AG09309 (cell line): ENCODE results near the gene FBXL13.
"Not testable (repeated sequence)": the region's sequence is repeated elsewhere in the genome, so short reads cannot be mapped to it uniquely, and the experiment has no call there.

ENCODE experiments used
- DNase-seq: peaks from one replicate; pipeline ENCODE4 v3.0.0-alpha.2; 2010; ENCODE audit warnings: low read depth
- H3K4me3 ChIP-seq: 2 replicates; pipeline ENCODE4 v1.5.1; 2011; ENCODE audit warnings: mild to moderate bottlenecking, low read depth, low read length, moderate library complexity; ENCODE audit not compliant: control insufficient read depth
- TF ChIP-seq, protein P1 (sequence below): IDR thresholded peaks from 2 replicates; pipeline ENCODE4 v1.5.1; 2011; ENCODE audit warnings: mild to moderate bottlenecking, low read depth, low read length, inconsistent platforms; ENCODE audit not compliant: insufficient read depth, control insufficient read depth; ENCODE audit errors: missing control alignments

Gene FBXL13

DNA sequence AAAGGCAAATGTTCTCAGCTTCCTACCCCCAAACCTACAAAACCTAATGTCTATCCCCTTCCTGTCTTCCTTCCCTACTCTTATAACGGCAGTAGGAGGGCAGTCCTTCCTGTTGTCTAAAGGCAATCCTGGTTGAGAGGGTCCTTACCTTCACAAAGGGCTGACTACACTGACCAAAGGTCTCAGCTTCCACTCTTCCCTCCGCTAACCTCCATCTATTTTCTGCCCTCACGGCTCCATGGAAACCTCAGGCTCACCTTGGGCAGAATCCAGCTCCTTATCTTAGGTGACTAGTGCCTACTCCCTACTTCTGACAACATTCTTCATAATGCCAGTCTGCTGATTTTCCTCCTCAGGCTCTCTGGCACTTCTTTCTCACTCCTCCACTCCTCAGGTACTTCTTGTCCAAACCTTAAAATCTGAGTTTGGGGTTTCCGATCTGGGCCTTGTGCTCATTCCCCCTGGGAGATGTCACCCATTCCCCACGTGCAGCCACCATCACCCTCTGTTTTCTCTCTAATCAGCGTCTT, 542 bp downstream of the FBXL13 start:
- peak overlapping the region; percentile 62 for H3K4me3 ChIP-seq
- no peak for DNase-seq
- TF ChIP-seq, protein P1, sequence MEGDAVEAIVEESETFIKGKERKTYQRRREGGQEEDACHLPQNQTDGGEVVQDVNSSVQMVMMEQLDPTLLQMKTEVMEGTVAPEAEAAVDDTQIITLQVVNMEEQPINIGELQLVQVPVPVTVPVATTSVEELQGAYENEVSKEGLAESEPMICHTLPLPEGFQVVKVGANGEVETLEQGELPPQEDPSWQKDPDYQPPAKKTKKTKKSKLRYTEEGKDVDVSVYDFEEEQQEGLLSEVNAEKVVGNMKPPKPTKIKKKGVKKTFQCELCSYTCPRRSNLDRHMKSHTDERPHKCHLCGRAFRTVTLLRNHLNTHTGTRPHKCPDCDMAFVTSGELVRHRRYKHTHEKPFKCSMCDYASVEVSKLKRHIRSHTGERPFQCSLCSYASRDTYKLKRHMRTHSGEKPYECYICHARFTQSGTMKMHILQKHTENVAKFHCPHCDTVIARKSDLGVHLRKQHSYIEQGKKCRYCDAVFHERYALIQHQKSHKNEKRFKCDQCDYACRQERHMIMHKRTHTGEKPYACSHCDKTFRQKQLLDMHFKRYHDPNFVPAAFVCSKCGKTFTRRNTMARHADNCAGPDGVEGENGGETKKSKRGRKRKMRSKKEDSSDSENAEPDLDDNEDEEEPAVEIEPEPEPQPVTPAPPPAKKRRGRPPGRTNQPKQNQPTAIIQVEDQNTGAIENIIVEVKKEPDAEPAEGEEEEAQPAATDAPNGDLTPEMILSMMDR = no peak

- H3K4me3 ChIP-seq = no peak overlapping the region
- TF ChIP-seq, protein P1 = no peak
- DNase-seq = no peak
Measured at GRCh38 chr7:103071000-103071399, 3.6 kb downstream of the FBXL13 start.

DNA sequence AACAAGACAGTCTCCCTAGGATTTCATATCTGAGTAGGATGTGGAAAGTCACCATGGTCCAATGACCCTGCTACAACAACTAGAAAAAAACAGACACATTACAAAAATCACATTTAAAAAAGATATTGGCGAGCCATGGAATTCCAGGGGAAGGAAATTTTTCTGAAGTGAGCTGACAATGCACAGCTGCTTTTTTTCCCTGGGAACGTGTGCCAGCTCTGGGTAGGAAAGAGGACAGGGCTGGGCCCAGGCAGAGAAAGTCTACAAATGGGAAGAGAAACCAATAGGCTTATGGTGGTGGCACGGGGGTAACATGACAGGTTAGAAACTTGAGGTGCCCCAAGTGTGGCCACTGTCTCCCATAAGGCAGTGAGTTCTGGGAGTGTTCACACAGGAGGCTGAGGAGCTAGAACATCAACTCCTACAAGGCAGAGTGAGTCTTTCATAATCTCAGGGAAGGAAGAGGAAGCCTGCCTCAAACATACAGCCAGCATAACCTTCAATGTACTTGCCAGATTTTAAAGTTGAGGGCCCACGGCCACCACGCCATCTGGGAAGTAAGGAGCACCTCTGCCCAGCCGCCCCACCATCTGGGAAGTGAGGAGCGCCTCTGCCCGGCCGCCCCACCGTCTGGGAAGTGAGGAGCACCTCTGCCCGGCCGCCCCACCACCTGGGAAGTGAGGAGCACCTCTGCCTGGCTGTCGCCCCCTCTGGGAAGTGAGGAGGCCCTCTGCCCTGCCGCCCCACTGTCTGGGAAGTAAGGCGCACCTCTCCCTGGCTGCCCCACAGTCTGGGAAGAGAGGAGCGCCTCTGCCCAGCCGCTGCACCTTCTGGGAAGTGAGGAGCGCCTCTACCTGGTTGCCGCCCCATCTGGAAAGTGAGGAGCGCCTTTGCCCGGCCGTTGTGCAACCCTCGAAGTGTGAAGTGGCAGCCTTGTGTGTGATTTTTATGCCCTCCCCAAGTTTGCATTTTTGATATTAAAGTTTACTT, 5.9 kb downstream of the FBXL13 start:
- TF ChIP-seq, protein P1 = no peak
- DNase-seq = no peak
- H3K4me3 ChIP-seq = no peak overlapping the region

GRCh38 chr7:103065667-103066066, 8.9 kb downstream of the FBXL13 start:
- TF ChIP-seq, protein P1 = peak; percentile 53
- no peak overlapping the region for H3K4me3 ChIP-seq
- no peak for DNase-seq

DNA sequence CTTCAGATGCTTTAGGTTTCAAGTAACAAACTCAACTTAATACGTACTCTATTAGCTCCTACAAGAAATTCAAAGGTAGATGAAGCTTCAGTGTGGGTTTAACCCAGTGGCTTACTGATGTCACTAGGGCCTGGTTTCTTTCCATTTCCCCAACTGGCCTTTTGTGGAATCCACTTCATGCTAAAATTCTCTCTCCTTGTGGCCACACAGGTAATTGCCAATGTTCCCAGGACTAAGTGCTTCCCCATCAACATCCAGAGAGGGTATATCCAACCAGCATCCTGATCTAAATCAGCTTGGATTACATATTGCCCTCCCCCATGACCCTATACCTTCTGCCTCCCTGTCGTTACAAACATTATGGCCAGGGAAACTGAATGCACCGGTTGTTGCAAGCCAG, 10.7 kb downstream of the FBXL13 start:
- no peak overlapping the region for H3K4me3 ChIP-seq
- DNase-seq = no peak
- TF ChIP-seq, protein P1 = no peak

GRCh38 chr7:103059471-103059870, 15.1 kb downstream of the FBXL13 start:
- DNase-seq = no peak
- no peak overlapping the region for H3K4me3 ChIP-seq
- TF ChIP-seq, protein P1 = no peak

GRCh38 chr7:103058122-103058521, 16.5 kb downstream of the FBXL13 start:
- DNase-seq = no peak
- TF ChIP-seq, protein P1 = no peak
- H3K4me3 ChIP-seq = no peak overlapping the region

- not testable (repeated sequence) for H3K4me3 ChIP-seq, DNase-seq
Measured at GRCh38 chr7:103056006-103056405, 18.6 kb downstream of the FBXL13 start.
